Measurements from ENCODE around the gene TNRC6A.
"Not testable (repeated sequence)": the region's sequence is repeated elsewhere in the genome, so short reads cannot be mapped to it uniquely, and the experiment has no call there.

TNRC6A gene

GRCh38 chr16:24729243-24729950 lies at the start of gene TNRC6A:
TSS of gene TNRC6A (plus strand) at chr16:24729651. CDS start at chr16:24729842, 191 bp downstream.
- peak; percentile 82 for DNase-seq

DNA sequence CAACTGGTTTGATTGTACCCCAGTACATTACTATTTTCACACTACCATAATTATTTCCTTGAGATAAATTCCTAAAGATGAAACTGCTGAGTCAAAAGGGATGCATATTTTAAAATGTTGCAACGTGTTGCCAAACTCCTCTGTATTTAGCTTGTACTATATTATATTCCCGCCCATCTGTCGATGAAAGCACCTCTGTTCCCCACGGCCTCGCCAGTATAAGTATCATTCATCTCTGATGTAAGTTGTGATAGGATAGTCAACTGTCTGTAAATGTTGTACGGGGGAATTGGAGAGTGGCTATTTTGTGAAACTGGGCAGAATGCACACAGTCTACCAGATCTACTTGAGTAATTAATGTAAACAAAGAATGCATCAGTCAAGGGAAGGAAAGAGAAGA lies 47.7 kb upstream of the TNRC6A start:
- DNase-seq: no peak

DNA sequence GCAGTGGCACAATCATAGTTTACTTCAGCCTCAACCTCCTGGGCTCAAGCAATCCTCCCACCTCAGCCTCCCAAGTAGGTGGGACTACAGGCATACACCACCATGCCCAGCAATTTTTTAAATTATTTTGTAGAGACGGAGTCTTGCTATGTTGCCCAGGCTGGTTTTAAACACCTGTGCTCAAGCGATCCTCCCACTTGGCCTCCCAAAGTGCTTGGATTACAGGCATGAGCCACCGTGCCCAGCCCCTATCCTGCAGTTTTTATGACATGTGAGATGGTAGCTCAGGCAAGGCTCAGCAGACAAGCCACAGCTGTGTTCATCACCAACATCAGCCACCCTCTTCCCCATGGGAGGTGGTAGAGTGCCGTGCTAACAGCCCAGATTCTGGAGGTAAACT lies 46.2 kb upstream of the TNRC6A start:
- DNase-seq: no peak

DNA sequence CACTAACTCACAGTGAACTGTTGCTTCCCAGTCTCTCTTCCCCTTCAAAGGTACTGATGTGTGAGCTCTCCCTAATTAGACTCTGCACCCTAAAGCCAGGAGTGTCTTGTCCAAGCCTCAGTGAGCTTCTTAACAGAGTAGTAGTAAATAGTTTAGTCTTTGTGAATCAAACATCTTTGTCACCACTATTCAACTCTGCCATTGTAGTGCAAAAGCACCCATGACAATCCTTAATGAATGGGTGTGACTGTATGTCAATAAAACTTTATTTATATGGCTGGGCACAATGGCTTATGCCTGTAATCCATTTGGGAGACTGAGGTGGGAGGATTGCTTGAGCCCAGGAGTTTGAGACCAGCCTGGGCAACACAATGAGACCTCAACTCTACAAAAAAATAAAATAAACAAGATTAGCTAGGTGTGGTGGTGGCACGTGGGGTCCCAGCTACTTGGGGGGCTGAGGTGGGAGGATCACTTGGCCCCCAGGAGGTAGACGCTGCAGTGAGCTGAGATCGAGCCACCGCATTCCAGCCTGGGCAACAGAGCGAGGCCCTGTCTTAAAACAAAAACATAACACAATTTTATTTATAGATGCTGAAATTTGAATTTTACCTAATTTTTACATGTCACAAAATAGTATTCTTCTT lies 45.5 kb upstream of the TNRC6A start:
- no peak for DNase-seq

- no peak for DNase-seq
These were observed 43.7 kb upstream of the TNRC6A start for GRCh38 chr16:24685539-24686432.

- DNase-seq: no peak
These were observed 42.8 kb upstream of the TNRC6A start for GRCh38 chr16:24686678-24687077.

DNA sequence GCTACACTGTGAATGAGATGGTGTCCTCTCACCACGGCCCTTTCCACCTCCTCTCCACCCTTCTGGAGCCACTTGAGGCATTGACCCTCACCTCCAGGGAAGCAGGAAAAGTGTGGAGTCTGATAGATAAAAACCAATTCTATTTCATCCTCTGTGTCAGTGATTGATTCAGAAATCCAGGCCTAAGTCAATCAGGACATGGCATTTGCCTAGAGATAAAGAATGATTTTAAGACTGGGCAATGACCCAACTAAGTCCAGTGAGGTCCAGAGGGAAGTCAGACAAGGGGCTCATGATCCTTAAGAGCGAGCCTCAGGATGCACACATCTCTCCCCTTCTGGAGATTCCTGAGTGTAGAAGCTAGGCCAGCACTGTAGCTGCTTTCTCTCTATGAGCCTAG lies 41.1 kb upstream of the TNRC6A start:
- no peak for DNase-seq

DNA sequence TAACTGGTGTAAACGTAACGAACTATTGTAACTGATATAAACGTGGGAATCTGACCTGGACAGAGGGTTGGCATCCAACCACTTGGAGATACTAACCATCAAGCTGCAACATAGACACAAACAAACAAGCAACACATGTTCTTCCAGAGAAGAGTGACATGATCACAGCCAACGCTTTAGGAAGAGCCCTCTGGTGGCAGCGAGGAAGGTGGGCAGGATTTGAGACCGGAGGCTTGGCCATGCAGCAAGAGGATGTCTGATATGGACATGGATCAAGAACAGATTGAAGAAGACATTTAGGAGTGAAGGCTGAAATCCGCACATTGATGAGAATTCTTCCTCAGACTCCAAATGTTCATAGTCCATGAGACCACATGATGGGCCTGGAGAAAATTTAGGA lies 40.3 kb upstream of the TNRC6A start:
- no peak for DNase-seq

GRCh38 chr16:24692854-24693253 lies 36.6 kb upstream of the TNRC6A start:
- DNase-seq: no peak

DNA sequence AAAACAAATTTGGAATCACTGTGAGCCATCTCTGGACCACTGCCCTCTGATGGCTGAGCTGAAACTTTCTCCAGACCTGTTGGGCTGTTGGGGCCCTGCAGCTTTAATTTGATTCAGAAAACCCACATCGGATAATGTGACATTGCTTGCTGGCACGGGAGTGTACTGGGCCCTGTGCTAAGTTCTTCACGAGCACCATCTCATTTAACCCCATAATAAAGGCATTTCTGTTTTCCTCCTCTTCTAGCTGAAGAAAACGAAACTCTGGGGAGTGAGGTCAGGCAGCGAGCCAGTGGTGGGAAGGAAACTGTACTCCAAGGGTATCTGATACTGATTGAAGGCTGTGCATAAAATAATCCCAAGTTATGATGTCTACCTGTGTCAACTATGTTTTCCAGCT lies 34.5 kb upstream of the TNRC6A start:
- DNase-seq: no peak

GRCh38 chr16:24696699-24697098 lies 32.8 kb upstream of the TNRC6A start:
- no peak for DNase-seq

- no peak for DNase-seq
These were observed 31.1 kb upstream of the TNRC6A start for GRCh38 chr16:24698308-24698707.

- DNase-seq: no peak
These were observed 30.2 kb upstream of the TNRC6A start for GRCh38 chr16:24699151-24699723.

DNA sequence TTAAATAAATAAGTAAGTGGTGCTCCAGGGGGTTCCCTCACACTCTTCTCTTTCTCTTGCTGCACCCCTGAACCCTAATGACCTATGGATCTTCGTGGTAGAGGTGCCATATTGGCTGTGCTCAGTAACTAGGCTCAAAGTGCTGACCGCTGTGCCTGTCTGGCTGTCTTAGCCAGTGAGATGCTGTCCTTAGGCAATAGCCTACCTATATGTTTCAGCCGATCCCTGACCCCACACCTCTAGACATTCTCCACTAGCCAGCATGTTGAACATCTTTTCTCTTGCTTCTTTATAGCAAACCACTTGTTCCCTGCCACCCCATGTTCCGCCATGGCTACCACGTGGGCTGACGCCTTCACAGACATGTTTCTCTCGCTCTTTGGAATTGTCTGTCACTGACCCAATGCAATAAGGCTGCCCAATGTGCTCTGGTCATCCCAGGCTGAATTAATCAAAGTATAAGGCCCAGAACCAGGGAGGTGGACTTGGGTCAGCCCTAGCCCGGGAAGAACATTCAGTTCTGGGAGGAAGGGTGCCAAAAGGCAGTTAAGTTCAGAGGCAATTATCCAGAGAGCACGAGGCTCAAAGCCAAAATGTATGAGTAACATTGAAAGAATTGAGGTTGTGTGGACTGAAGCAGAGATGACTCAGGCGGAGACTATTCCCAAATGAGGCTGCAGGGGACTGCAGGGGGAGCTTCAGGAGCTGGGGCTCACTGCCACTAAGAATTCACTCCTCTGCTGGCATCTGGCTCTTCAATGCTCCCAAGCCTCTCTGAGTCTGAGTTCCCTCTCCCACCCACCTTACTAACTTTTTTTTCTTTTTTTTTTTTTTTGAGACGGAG lies 28.7 kb upstream of the TNRC6A start:
- no peak for DNase-seq

GRCh38 chr16:24701521-24701951 lies 27.9 kb upstream of the TNRC6A start:
- DNase-seq: no peak

DNA sequence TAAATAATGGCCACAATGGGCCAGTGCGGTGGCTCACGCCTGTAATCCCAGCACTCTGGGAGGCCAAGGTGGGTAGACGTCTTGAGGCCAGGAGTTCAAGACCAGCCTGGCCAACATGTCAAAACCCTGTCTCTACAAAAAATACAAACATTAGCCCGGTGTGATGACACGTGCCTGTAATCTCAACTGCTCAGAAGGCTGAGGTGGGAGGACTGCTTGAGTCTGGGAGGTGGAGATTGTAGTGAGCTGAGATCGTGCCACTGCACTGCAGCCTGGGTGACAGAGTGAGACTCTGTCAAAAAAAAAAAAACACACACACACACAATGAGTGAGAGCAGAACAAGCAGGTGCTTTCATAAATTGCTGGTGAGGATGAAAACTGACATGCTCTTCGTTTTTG lies 21.7 kb upstream of the TNRC6A start:
- DNase-seq: not testable (repeated sequence)

GRCh38 chr16:24713379-24713778 lies 16.1 kb upstream of the TNRC6A start:
- DNase-seq: no peak

DNA sequence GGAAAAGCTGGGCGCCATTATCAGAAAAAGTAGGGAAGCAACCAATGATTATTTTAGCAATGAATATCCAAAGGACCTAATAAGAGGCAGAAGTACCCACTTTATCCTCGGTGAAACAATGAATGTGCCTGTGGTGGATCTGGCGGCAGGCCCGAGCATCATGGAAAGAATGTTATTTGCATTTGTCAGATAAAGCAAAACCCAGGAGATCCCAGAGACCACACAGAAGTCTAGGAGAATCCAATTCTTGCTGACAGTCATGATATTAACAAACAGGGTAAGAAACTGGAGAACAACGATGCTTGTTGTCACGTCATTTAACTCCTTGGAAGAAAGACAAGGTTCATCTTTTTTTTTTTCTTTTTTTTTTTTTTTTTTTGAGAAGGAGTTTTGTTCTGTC lies 12.0 kb upstream of the TNRC6A start:
- no peak for DNase-seq

GRCh38 chr16:24718967-24719521 lies 10.4 kb upstream of the TNRC6A start:
- DNase-seq: no peak

DNA sequence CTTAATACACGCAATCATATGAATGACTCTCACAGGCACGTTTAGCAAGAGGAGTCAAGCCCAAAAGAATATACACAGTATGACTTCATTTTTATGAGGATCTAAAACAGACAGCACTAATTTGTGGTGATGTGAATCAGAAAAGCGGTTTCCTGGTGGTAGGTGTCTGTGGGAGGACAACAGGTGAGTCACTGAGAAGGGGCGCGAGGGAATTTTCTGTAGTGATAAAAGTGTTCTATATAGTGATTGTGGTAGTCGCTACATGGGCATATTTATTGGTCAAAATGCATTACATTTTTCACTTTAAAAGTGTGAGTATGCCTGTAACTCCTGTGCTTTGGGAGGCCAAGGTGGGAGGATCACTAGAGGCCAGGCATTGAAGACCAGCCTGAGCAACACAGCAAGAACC lies 7.6 kb upstream of the TNRC6A start:
- DNase-seq: peak; percentile 62

DNA sequence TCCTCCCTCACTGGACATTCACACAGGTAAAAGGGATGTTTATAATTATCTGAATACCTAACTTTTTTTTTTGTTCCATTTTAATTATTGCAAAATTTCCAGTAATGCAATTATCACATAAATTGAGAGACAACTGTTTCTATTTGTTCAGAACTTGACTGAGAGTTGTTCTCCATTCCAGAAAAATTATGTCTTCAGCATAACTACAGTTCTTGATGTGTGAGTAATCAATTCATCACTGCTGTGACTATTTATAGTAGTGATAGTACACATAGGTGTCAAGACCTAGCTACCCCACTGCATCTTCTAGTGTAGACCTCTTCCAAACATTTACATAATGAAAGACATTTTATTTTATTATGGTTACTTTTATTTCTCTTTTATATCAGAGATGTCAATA lies 5.8 kb upstream of the TNRC6A start:
- no peak for DNase-seq

DNA sequence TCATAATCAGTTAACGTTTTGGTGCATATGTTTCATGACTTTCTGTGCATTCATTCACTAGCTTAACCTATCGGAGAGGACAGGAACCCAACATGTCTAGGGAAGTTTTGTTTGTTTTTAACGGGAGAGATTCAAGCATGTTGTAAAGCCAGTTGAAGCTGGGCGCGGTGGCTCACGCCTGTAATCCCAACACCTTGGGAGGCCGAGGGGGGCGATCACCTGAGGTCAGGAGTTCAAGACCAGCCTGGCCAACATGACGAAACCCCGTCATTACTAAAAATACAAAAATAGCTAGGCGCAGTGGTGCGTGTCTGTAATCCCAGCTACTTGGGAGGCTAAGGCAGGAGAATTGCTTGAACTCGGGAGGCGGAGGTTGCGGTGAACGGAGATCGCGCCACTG lies 1.4 kb upstream of the TNRC6A start:
- no peak for DNase-seq

Data from activated naive CD4-positive, alpha-beta T cell treated with anti-CD3 and anti-CD28 coated beads, Interleukin-2, amount 50 U/mL, for 16 hours (primary cell).